ENCODE data around the gene SMAD3.
A peak's percentile ranks its signal among the peaks of the same experiment; 100 is the strongest.
"Not testable (repeated sequence)": the region's sequence is repeated elsewhere in the genome, so short reads cannot be mapped to it uniquely, and the experiment has no call there.

SMAD3 gene

GRCh38 chr15:67065531-67066005, at the start of gene SMAD3:
Gene SMAD3 (plus strand): TSS chr15:67065602. CDS start chr15:67066155, 553 bp downstream.
- peak; percentile 38 to 52 for DNase-seq (ENCODE audit: low read depth in 1 of 2, low spot score in 1 of 2)

GRCh38 chr15:67017311-67017710, 48.1 kb upstream of the SMAD3 start:
- DNase-seq (ENCODE audit: low read depth in 1 of 2, low spot score in 1 of 2): no peak

- DNase-seq (ENCODE audit: low read depth in 1 of 2, low spot score in 1 of 2): no peak
Measured at GRCh38 chr15:67018026-67018425, 47.4 kb upstream of the SMAD3 start.

GRCh38 chr15:67018441-67018840, 47.0 kb upstream of the SMAD3 start:
- DNase-seq (ENCODE audit: low read depth in 1 of 2, low spot score in 1 of 2): no peak

GRCh38 chr15:67019069-67019468, 46.3 kb upstream of the SMAD3 start:
- no peak for DNase-seq (ENCODE audit: low read depth in 1 of 2, low spot score in 1 of 2)

GRCh38 chr15:67019884-67020520, 45.4 kb upstream of the SMAD3 start:
- DNase-seq (ENCODE audit: low read depth in 1 of 2, low spot score in 1 of 2): no peak

- not testable (repeated sequence) for DNase-seq (ENCODE audit: low read depth in 1 of 2, low spot score in 1 of 2)
Measured at GRCh38 chr15:67020668-67021067, 44.7 kb upstream of the SMAD3 start.

GRCh38 chr15:67021455-67021854, 43.9 kb upstream of the SMAD3 start:
- DNase-seq (ENCODE audit: low read depth in 1 of 2, low spot score in 1 of 2): no peak

- DNase-seq (ENCODE audit: low read depth in 1 of 2, low spot score in 1 of 2): no peak
Measured at GRCh38 chr15:67022587-67023105, 42.8 kb upstream of the SMAD3 start.

GRCh38 chr15:67023517-67024313, 41.7 kb upstream of the SMAD3 start:
- DNase-seq (ENCODE audit: low read depth in 1 of 2, low spot score in 1 of 2): no peak

GRCh38 chr15:67024314-67024997, 40.9 kb upstream of the SMAD3 start:
- DNase-seq (ENCODE audit: low read depth in 1 of 2, low spot score in 1 of 2): peak in 1 of 2 donors; percentile 29

- no peak for DNase-seq (ENCODE audit: low read depth in 1 of 2, low spot score in 1 of 2)
Measured at GRCh38 chr15:67024998-67025368, 40.4 kb upstream of the SMAD3 start.

GRCh38 chr15:67025719-67026609, 39.4 kb upstream of the SMAD3 start:
- no peak for DNase-seq (ENCODE audit: low read depth in 1 of 2, low spot score in 1 of 2)

- DNase-seq (ENCODE audit: low read depth in 1 of 2, low spot score in 1 of 2): no peak
Measured at GRCh38 chr15:67026610-67026967, 38.8 kb upstream of the SMAD3 start.

- not testable (repeated sequence) for DNase-seq (ENCODE audit: low read depth in 1 of 2, low spot score in 1 of 2)
Measured at GRCh38 chr15:67028440-67028839, 37.0 kb upstream of the SMAD3 start.

- DNase-seq (ENCODE audit: low read depth in 1 of 2, low spot score in 1 of 2): no peak
Measured at GRCh38 chr15:67030036-67030762, 35.2 kb upstream of the SMAD3 start.

- DNase-seq (ENCODE audit: low read depth in 1 of 2, low spot score in 1 of 2): no peak
Measured at GRCh38 chr15:67031331-67031730, 34.1 kb upstream of the SMAD3 start.

GRCh38 chr15:67032608-67033007, 32.8 kb upstream of the SMAD3 start:
- no peak for DNase-seq (ENCODE audit: low read depth in 1 of 2, low spot score in 1 of 2)

- DNase-seq (ENCODE audit: low read depth in 1 of 2, low spot score in 1 of 2): no peak
Measured at GRCh38 chr15:67033012-67033411, 32.4 kb upstream of the SMAD3 start.

- no peak for DNase-seq (ENCODE audit: low read depth in 1 of 2, low spot score in 1 of 2)
Measured at GRCh38 chr15:67033571-67034044, 31.8 kb upstream of the SMAD3 start.

Measured in activated CD4-positive, alpha-beta T cell treated with anti-CD3 and anti-CD28 coated beads, Interleukin-2, amount 50 U/mL, for 24 hours (primary cell).